ENCODE measurements around the gene GLA.

GLA gene

GRCh38 chrX:101407748-101408531 is at the start of gene GLA, which contains the start of gene HNRNPH2:
Gene GLA (minus strand): TSS chrX:101407925. CDS start chrX:101407903, 22 bp downstream.
Gene HNRNPH2 (plus strand): TSS chrX:101408222. CDS start chrX:101411989, 3,767 bp downstream.
- DNase-seq (peak; percentile 82 to 93), ATAC-seq (peak; percentile 92)
- no peaks in the 10 kb centered on the region for H3K27me3 Mint-ChIP-seq
- H3K4me3 Mint-ChIP-seq = peak within 1 kb of the TSS; percentile 94 to 97
- peak within 1 kb of the TSS; percentile 97 to 98 for H3K27ac Mint-ChIP-seq
- H3K9me3 Mint-ChIP-seq = no peaks in the 10 kb centered on the region
- peaks cover 20% of the 10 kb centered on the region for H3K4me1 Mint-ChIP-seq

- no peak for DNase-seq
- Mint-ChIP-seq H3K9me3 (no peaks in the 10 kb centered on the region), H3K27me3 (no peaks in the 10 kb centered on the region), H3K4me3 (no peak overlapping the region), H3K4me1 (no peaks in the 10 kb centered on the region), H3K27ac (no peak overlapping the region)
- no peak for ATAC-seq
Measured at GRCh38 chrX:101452056-101452455, 44.3 kb upstream of the GLA start.

- Mint-ChIP-seq H3K27ac (no peak overlapping the region), H3K9me3 (no peaks in the 10 kb centered on the region), H3K4me3 (no peak overlapping the region), H3K27me3 (no peaks in the 10 kb centered on the region), H3K4me1 (no peaks in the 10 kb centered on the region)
- ATAC-seq (no peak), DNase-seq (no peak)
Measured at GRCh38 chrX:101450961-101451360, 43.2 kb upstream of the GLA start.

GRCh38 chrX:101450085-101450484 is 42.4 kb upstream of the GLA start:
- H3K27ac Mint-ChIP-seq = no peak overlapping the region

GRCh38 chrX:101449279-101449678 is 41.6 kb upstream of the GLA start:
- Mint-ChIP-seq H3K27me3 (no peaks in the 10 kb centered on the region), H3K4me1 (no peaks in the 10 kb centered on the region), H3K9me3 (no peaks in the 10 kb centered on the region), H3K4me3 (no peak overlapping the region), H3K27ac (no peak overlapping the region)
- DNase-seq (no peak), ATAC-seq (no peak)

More at GRCh38 chrX:101450085-101450484, 42.4 kb upstream of the GLA start:
- H3K4me1 Mint-ChIP-seq = no peaks in the 10 kb centered on the region
- H3K4me3 Mint-ChIP-seq = no peak overlapping the region
- DNase-seq = no peak
- H3K9me3 Mint-ChIP-seq = no peaks in the 10 kb centered on the region
- no peak for ATAC-seq
- H3K27me3 Mint-ChIP-seq = no peaks in the 10 kb centered on the region

- no peak overlapping the region for H3K27ac Mint-ChIP-seq
- ATAC-seq = no peak
- H3K4me3 Mint-ChIP-seq = no peak overlapping the region
- H3K9me3 Mint-ChIP-seq = no peaks in the 10 kb centered on the region
- H3K27me3 Mint-ChIP-seq = no peaks in the 10 kb centered on the region
- no peak for DNase-seq
- H3K4me1 Mint-ChIP-seq = peaks cover 6% of the 10 kb centered on the region
Measured at GRCh38 chrX:101442085-101442484, 34.4 kb upstream of the GLA start.

GRCh38 chrX:101430457-101431078 is 22.8 kb upstream of the GLA start:
- Mint-ChIP-seq H3K4me3 (peak overlapping the region in 1 of 2 donors; percentile 40), H3K9me3 (peaks cover 0 to 5% of the 10 kb centered on the region in 2 donors), H3K4me1 (peaks cover 13% of the 10 kb centered on the region), H3K27ac (no peak overlapping the region), H3K27me3 (no peaks in the 10 kb centered on the region)
- DNase-seq (no peak), ATAC-seq (peak; percentile 97)

- H3K9me3 Mint-ChIP-seq = peaks cover 0 to 5% of the 10 kb centered on the region in 2 donors
- H3K27ac Mint-ChIP-seq = no peak overlapping the region
- peaks cover 13% of the 10 kb centered on the region for H3K4me1 Mint-ChIP-seq
- H3K27me3 Mint-ChIP-seq = no peaks in the 10 kb centered on the region
- H3K4me3 Mint-ChIP-seq = peak overlapping the region in 1 of 2 donors; percentile 40
- DNase-seq (no peak), ATAC-seq (peak; percentile 90)
Measured at GRCh38 chrX:101429934-101430333, 22.2 kb upstream of the GLA start.

GRCh38 chrX:101427954-101428353 is 20.2 kb upstream of the GLA start:
- Mint-ChIP-seq H3K27me3 (no peaks in the 10 kb centered on the region), H3K4me3 (no peak overlapping the region), H3K9me3 (peaks cover 0 to 5% of the 10 kb centered on the region in 2 donors), H3K4me1 (peaks cover 13% of the 10 kb centered on the region), H3K27ac (no peak overlapping the region)
- no peak for DNase-seq
- ATAC-seq = no peak

GRCh38 chrX:101419489-101419888 is 11.8 kb upstream of the GLA start:
- no peaks in the 10 kb centered on the region for H3K27me3 Mint-ChIP-seq
- H3K4me3 Mint-ChIP-seq = peak overlapping the region; percentile 53 to 55
- no peaks in the 10 kb centered on the region for H3K9me3 Mint-ChIP-seq
- ATAC-seq (no peak), DNase-seq (no peak)
- H3K4me1 Mint-ChIP-seq = peaks cover 44% of the 10 kb centered on the region
- H3K27ac Mint-ChIP-seq = peak overlapping the region in 1 of 2 donors; percentile 81

GRCh38 chrX:101417981-101418841 is 10.5 kb upstream of the GLA start:
- ATAC-seq (peak; percentile 76), DNase-seq (peak; percentile 33 to 54)
- H3K27ac Mint-ChIP-seq = peak overlapping the region; percentile 99
- H3K9me3 Mint-ChIP-seq = no peaks in the 10 kb centered on the region
- no peaks in the 10 kb centered on the region for H3K27me3 Mint-ChIP-seq
- peak overlapping the region; percentile 91 to 96 for H3K4me3 Mint-ChIP-seq
- H3K4me1 Mint-ChIP-seq = peaks cover 48% of the 10 kb centered on the region

GRCh38 chrX:101417190-101417589 is 9.5 kb upstream of the GLA start:
- H3K27me3 Mint-ChIP-seq = no peaks in the 10 kb centered on the region
- H3K4me3 Mint-ChIP-seq = peak overlapping the region; percentile 91 to 96
- H3K4me1 Mint-ChIP-seq = peaks cover 59% of the 10 kb centered on the region
- H3K9me3 Mint-ChIP-seq = no peaks in the 10 kb centered on the region
- peak overlapping the region; percentile 99 for H3K27ac Mint-ChIP-seq
- no peak for DNase-seq
- no peak for ATAC-seq

- Mint-ChIP-seq H3K27me3 (no peaks in the 10 kb centered on the region), H3K4me1 (peaks cover 64% of the 10 kb centered on the region), H3K4me3 (peak overlapping the region in 1 of 2 donors; percentile 47), H3K9me3 (no peaks in the 10 kb centered on the region), H3K27ac (peak overlapping the region in 1 of 2 donors; percentile 99)
- ATAC-seq (no peak), DNase-seq (no peak)
Measured at GRCh38 chrX:101416691-101417090, 9.0 kb upstream of the GLA start.

GRCh38 chrX:101415180-101416145 is 7.7 kb upstream of the GLA start:
- peaks cover 68% of the 10 kb centered on the region for H3K4me1 Mint-ChIP-seq
- peak overlapping the region; percentile 47 to 66 for H3K4me3 Mint-ChIP-seq
- peak overlapping the region; percentile 55 to 76 for H3K27ac Mint-ChIP-seq
- ATAC-seq (peak; percentile 67), DNase-seq (peak; percentile 34 to 35)
- H3K9me3 Mint-ChIP-seq = no peaks in the 10 kb centered on the region
- H3K27me3 Mint-ChIP-seq = no peaks in the 10 kb centered on the region
